SK-N-SH (cell line): ENCODE measurements around the gene GALNTL6.

ENCODE experiments used
- EZH2phosphoT487 ChIP-seq: fragments of 200-600 bp; sonication (generic); IDR thresholded peaks from 2 replicates; pipeline ENCODE4 v1.6.1; 2017; ENCODE audit warnings: low read depth, mixed run types, mild to moderate bottlenecking, antibody characterized with exemption, moderate library complexity, borderline replicate concordance
- POLR2AphosphoS5 ChIP-seq: IDR thresholded peaks from 2 replicates; pipeline ENCODE4 v1.6.1; 2012; ENCODE audit warnings: low read depth, low read length

GRCh38 chr4:172963498-172964294, 1150.5 kb downstream of the GALNTL6 start:
- no peak for TF ChIP-seq EZH2phosphoT487
- no peak for TF ChIP-seq POLR2AphosphoS5
